ENCODE measurements around the gene ACER3.

The ACER3 gene

DNA sequence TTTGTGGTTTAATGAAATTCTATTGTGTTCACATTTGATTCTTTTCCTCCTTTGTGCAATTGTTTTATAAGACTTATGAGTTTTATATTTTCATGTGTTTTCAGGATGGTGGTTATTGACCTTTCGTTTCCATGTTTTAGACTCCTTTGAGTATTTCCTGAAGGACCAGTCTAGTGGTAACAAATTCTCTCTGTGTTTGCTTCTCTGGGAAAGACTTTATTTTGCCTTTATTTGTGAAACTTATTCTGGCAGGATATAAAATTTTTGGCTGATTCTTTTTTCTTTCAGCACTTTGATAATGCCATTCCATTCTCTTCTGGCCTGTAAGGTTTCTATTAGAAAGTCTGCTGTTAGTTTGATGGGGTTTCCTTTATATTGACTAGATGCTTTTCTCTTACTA, 83.5 kb downstream of the ACER3 start:
- no peaks in the 10 kb centered on the region for H3K79me2 ChIP-seq (ENCODE audit: control insufficient read depth, insufficient read depth, low read length)
- H3K9ac ChIP-seq (ENCODE audit: low read length), result no peak overlapping the region
- H4K5ac ChIP-seq (ENCODE audit: low read length), result no peak overlapping the region
- no peak overlapping the region for H2BK15ac ChIP-seq (replicated peaks; ENCODE audit: low read depth)
- no CpG with 5 or more reads among the region's 1 CpG for WGBS (ENCODE audit: extremely low coverage, insufficient coverage, low lambda C conversion rate)
- no peak overlapping the region for H3K23ac ChIP-seq (ENCODE audit: low read length)
- peaks cover 4% of the 10 kb centered on the region for H3K79me1 ChIP-seq (ENCODE audit: low read length)
- no peak overlapping the region for H4K8ac ChIP-seq (ENCODE audit: low read depth, low read length)
- H3K36me3 ChIP-seq (ENCODE audit: control insufficient read depth, insufficient read depth, low read length), result no peaks in the 10 kb centered on the region
- no peak overlapping the region for H3K4me2 ChIP-seq (ENCODE audit: low read length)
- H3K27ac ChIP-seq (ENCODE audit: low read depth, low read length), result no peak overlapping the region
- H2AK5ac ChIP-seq (ENCODE audit: low read length), result no peak overlapping the region
- no peak overlapping the region for H3K4me3 ChIP-seq (ENCODE audit: low read length)
- no peak for DNase-seq
- H3K4me1 ChIP-seq (ENCODE audit: control insufficient read depth, low read depth, low read length), result no peaks in the 10 kb centered on the region
- H3K4ac ChIP-seq (ENCODE audit: low read depth, low read length), result no peak overlapping the region
- H2BK5ac ChIP-seq (ENCODE audit: low read length), result no peak overlapping the region
- no peak overlapping the region for H3K18ac ChIP-seq (ENCODE audit: low read length)
- H3K56ac ChIP-seq (ENCODE audit: low read length), result no peak overlapping the region
- H2BK120ac ChIP-seq (ENCODE audit: low read depth, low read length), result no peak overlapping the region
- H3K27me3 ChIP-seq (ENCODE audit: insufficient read depth, low read length, poor library complexity), result no peaks in the 10 kb centered on the region

DNA sequence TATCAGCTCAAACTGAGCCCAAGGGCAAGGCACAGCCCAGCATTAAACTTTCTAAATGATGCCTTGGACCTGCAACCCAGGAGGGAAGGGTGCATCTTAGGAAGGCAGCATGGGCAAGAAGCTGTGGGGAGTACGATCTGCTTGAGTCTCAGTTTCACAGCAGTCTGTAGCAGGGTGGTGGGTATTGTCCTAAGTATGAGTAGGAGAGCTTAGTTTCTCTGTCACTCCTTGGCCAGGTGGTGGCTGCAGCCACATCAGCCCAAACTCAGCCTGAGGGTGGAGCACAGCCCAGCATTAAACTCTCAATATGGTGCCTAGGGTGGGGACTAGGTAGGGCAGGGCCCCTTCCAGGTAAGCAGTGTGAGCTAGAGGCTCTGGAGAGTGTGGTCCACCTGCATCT, 85.5 kb downstream of the ACER3 start:
- Histone ChIP-seq H3K4ac (ENCODE audit: low read depth, low read length) (no peak overlapping the region), H2BK5ac (ENCODE audit: low read length) (no peak overlapping the region), H4K5ac (ENCODE audit: low read length) (no peak overlapping the region), H3K23ac (ENCODE audit: low read length) (no peak overlapping the region), H3K79me1 (ENCODE audit: low read length) (peaks cover 4% of the 10 kb centered on the region), H3K27ac (ENCODE audit: low read depth, low read length) (no peak overlapping the region), H3K27me3 (ENCODE audit: insufficient read depth, low read length, poor library complexity) (no peaks in the 10 kb centered on the region), H3K4me1 (ENCODE audit: control insufficient read depth, low read depth, low read length) (no peaks in the 10 kb centered on the region), H2BK120ac (ENCODE audit: low read depth, low read length) (no peak overlapping the region), H3K9ac (ENCODE audit: low read length) (no peak overlapping the region), H3K56ac (ENCODE audit: low read length) (no peak overlapping the region), H2AK5ac (ENCODE audit: low read length) (no peak overlapping the region), H3K79me2 (ENCODE audit: control insufficient read depth, insufficient read depth, low read length) (no peaks in the 10 kb centered on the region), H3K4me3 (ENCODE audit: low read length) (no peak overlapping the region), H3K4me2 (ENCODE audit: low read length) (no peak overlapping the region), H4K8ac (ENCODE audit: low read depth, low read length) (no peak overlapping the region), H3K18ac (ENCODE audit: low read length) (no peak overlapping the region), H2BK15ac (replicated peaks; ENCODE audit: low read depth) (no peak overlapping the region), H3K36me3 (ENCODE audit: control insufficient read depth, insufficient read depth, low read length) (no peaks in the 10 kb centered on the region)
- WGBS (ENCODE audit: extremely low coverage, insufficient coverage, low lambda C conversion rate), result no CpG with 5 or more reads among the region's 1 CpG
- DNase-seq, result no peak

GRCh38 chr11:76947190-76947589, 86.5 kb downstream of the ACER3 start:
- Histone ChIP-seq H3K36me3 (ENCODE audit: control insufficient read depth, insufficient read depth, low read length) (no peaks in the 10 kb centered on the region), H2BK5ac (ENCODE audit: low read length) (no peak overlapping the region), H3K27ac (ENCODE audit: low read depth, low read length) (no peak overlapping the region), H3K18ac (ENCODE audit: low read length) (no peak overlapping the region), H2BK120ac (ENCODE audit: low read depth, low read length) (no peak overlapping the region), H2AK5ac (ENCODE audit: low read length) (no peak overlapping the region), H3K79me1 (ENCODE audit: low read length) (peaks cover 4% of the 10 kb centered on the region), H4K8ac (ENCODE audit: low read depth, low read length) (no peak overlapping the region), H3K4me1 (ENCODE audit: control insufficient read depth, low read depth, low read length) (no peaks in the 10 kb centered on the region), H3K79me2 (ENCODE audit: control insufficient read depth, insufficient read depth, low read length) (no peaks in the 10 kb centered on the region), H3K4me2 (ENCODE audit: low read length) (no peak overlapping the region), H4K5ac (ENCODE audit: low read length) (no peak overlapping the region), H3K4me3 (ENCODE audit: low read length) (no peak overlapping the region), H2BK15ac (replicated peaks; ENCODE audit: low read depth) (no peak overlapping the region), H3K56ac (ENCODE audit: low read length) (no peak overlapping the region), H3K9ac (ENCODE audit: low read length) (no peak overlapping the region), H3K4ac (ENCODE audit: low read depth, low read length) (no peak overlapping the region), H3K23ac (ENCODE audit: low read length) (no peak overlapping the region), H3K27me3 (ENCODE audit: insufficient read depth, low read length, poor library complexity) (no peaks in the 10 kb centered on the region)
- no CpG with 5 or more reads among the region's 1 CpG for WGBS (ENCODE audit: extremely low coverage, insufficient coverage, low lambda C conversion rate)
- no peak for DNase-seq

DNA sequence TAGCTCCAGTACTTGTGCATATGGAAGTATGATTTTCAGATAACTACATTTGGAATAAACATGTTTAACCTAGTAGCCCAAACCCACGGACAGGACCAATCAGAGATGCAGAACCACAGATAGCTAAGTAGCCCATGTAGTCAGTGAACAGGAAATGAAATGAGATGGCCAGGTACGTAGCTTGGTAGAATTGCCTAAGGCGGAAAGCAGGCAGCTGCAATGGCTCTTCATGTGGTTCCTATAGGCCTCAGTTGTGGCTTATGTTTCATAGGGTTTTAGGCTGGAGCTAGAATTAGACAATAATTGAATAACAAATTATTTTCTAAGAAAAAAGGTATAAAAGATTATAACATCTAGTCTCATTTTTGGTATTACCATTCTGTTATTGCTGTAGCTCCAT, 87.1 kb downstream of the ACER3 start:
- Histone ChIP-seq H3K23ac (ENCODE audit: low read length) (no peak overlapping the region), H3K79me1 (ENCODE audit: low read length) (peaks cover 4% of the 10 kb centered on the region), H3K9ac (ENCODE audit: low read length) (no peak overlapping the region), H2BK120ac (ENCODE audit: low read depth, low read length) (no peak overlapping the region), H3K4me3 (ENCODE audit: low read length) (no peak overlapping the region), H2AK5ac (ENCODE audit: low read length) (no peak overlapping the region), H4K5ac (ENCODE audit: low read length) (no peak overlapping the region), H2BK5ac (ENCODE audit: low read length) (no peak overlapping the region), H3K79me2 (ENCODE audit: control insufficient read depth, insufficient read depth, low read length) (no peaks in the 10 kb centered on the region), H2BK15ac (replicated peaks; ENCODE audit: low read depth) (no peak overlapping the region), H4K8ac (ENCODE audit: low read depth, low read length) (no peak overlapping the region), H3K27ac (ENCODE audit: low read depth, low read length) (no peak overlapping the region), H3K18ac (ENCODE audit: low read length) (no peak overlapping the region), H3K36me3 (ENCODE audit: control insufficient read depth, insufficient read depth, low read length) (no peaks in the 10 kb centered on the region), H3K4me2 (ENCODE audit: low read length) (no peak overlapping the region), H3K56ac (ENCODE audit: low read length) (no peak overlapping the region), H3K4me1 (ENCODE audit: control insufficient read depth, low read depth, low read length) (no peaks in the 10 kb centered on the region), H3K27me3 (ENCODE audit: insufficient read depth, low read length, poor library complexity) (no peaks in the 10 kb centered on the region), H3K4ac (ENCODE audit: low read depth, low read length) (no peak overlapping the region)
- WGBS (ENCODE audit: extremely low coverage, insufficient coverage, low lambda C conversion rate), result no CpG with 5 or more reads among the region's 3 CpGs
- no peak for DNase-seq

GRCh38 chr11:76955459-76956114, 94.9 kb downstream of the ACER3 start:
- no peaks in the 10 kb centered on the region for H3K36me3 ChIP-seq (ENCODE audit: control insufficient read depth, insufficient read depth, low read length)
- no peaks in the 10 kb centered on the region for H3K27me3 ChIP-seq (ENCODE audit: insufficient read depth, low read length, poor library complexity)
- H3K4ac ChIP-seq (ENCODE audit: low read depth, low read length), result no peak overlapping the region
- H4K5ac ChIP-seq (ENCODE audit: low read length), result no peak overlapping the region
- no peak overlapping the region for H2BK5ac ChIP-seq (ENCODE audit: low read length)
- no peak overlapping the region for H2BK120ac ChIP-seq (ENCODE audit: low read depth, low read length)
- H4K8ac ChIP-seq (ENCODE audit: low read depth, low read length), result no peak overlapping the region
- no peaks in the 10 kb centered on the region for H3K79me2 ChIP-seq (ENCODE audit: control insufficient read depth, insufficient read depth, low read length)
- no peak overlapping the region for H3K4me2 ChIP-seq (ENCODE audit: low read length)
- H3K56ac ChIP-seq (ENCODE audit: low read length), result no peak overlapping the region
- peak; percentile 22 for DNase-seq
- WGBS (ENCODE audit: extremely low coverage, insufficient coverage, low lambda C conversion rate), result no CpG with 5 or more reads among the region's 3 CpGs
- no peak overlapping the region for H3K4me3 ChIP-seq (ENCODE audit: low read length)
- H3K18ac ChIP-seq (ENCODE audit: low read length), result no peak overlapping the region
- no peak overlapping the region for H3K23ac ChIP-seq (ENCODE audit: low read length)
- no peaks in the 10 kb centered on the region for H3K79me1 ChIP-seq (ENCODE audit: low read length)
- H2BK15ac ChIP-seq (replicated peaks; ENCODE audit: low read depth), result no peak overlapping the region
- H2AK5ac ChIP-seq (ENCODE audit: low read length), result no peak overlapping the region
- H3K4me1 ChIP-seq (ENCODE audit: control insufficient read depth, low read depth, low read length), result no peaks in the 10 kb centered on the region
- no peak overlapping the region for H3K9ac ChIP-seq (ENCODE audit: low read length)
- no peak overlapping the region for H3K27ac ChIP-seq (ENCODE audit: low read depth, low read length)
